HG03097 (cell line): ENCODE data around the gene TLCD3B.

Experiments used
- ATAC-seq: cut with Tn5 transposase; IDR thresholded peaks from one replicate; pipeline ENCODE4 v1.9.1; 2021; ENCODE audit not compliant: unreplicated experiment, low FRiP score

TLCD3B gene

GRCh38 chr16:30030841-30031413 is at the start of gene TLCD3B:
TSS of gene TLCD3B (minus strand) at chr16:30031271. CDS start at chr16:30030527, 744 bp downstream.
- no peak for ATAC-seq

GRCh38 chr16:30079480-30079879 is 48.4 kb upstream of the TLCD3B start:
- ATAC-seq = no peak

- ATAC-seq = no peak
These were observed 47.7 kb upstream of the TLCD3B start for GRCh38 chr16:30078744-30079143.

GRCh38 chr16:30077656-30078055 is 46.6 kb upstream of the TLCD3B start:
- ATAC-seq = no peak

- ATAC-seq = peak; percentile 22
These were observed 45.3 kb upstream of the TLCD3B start for GRCh38 chr16:30076276-30076791.

- ATAC-seq = peak; percentile 70
These were observed 44.6 kb upstream of the TLCD3B start, which contains the start of gene PPP4C for GRCh38 chr16:30075503-30076275. TSS of gene PPP4C (plus strand) at chr16:30075994. CDS start at chr16:30076378, 384 bp downstream.

- no peak for ATAC-seq
These were observed 39.4 kb upstream of the TLCD3B start for GRCh38 chr16:30070490-30070889.

GRCh38 chr16:30069611-30070462 is 38.8 kb upstream of the TLCD3B start:
- no peak for ATAC-seq

- no peak for ATAC-seq
These were observed 37.9 kb upstream of the TLCD3B start for GRCh38 chr16:30068750-30069610.

GRCh38 chr16:30068333-30068732 is 37.3 kb upstream of the TLCD3B start:
- ATAC-seq = no peak

- ATAC-seq = no peak
These were observed 36.5 kb upstream of the TLCD3B start for GRCh38 chr16:30067584-30067916.

- no peak for ATAC-seq
These were observed 35.9 kb upstream of the TLCD3B start for GRCh38 chr16:30066761-30067583.

- peak; percentile 2 for ATAC-seq
These were observed 35.1 kb upstream of the TLCD3B start for GRCh38 chr16:30065943-30066760.

- peak; percentile 80 for ATAC-seq
These were observed 34.3 kb upstream of the TLCD3B start, which contains the start of gene ALDOA for GRCh38 chr16:30065102-30065942. TSS of gene ALDOA (plus strand) at chr16:30065760. CDS start at chr16:30066898, 1,138 bp downstream.

- no peak for ATAC-seq
These were observed 33.6 kb upstream of the TLCD3B start for GRCh38 chr16:30064729-30065101.

- no peak for ATAC-seq
These were observed 33.0 kb upstream of the TLCD3B start for GRCh38 chr16:30063893-30064728.
